ENCODE results near the gene ADAMTS12. TPM values are rescaled to one million over a fixed set of nuclear protein-coding genes. Genes with fewer than 3 reads are reported as not detected.

ADAMTS12 gene
- total and polyA plus RNA-seq, 7 experiments from 2014 or later: not detected

- Histone ChIP-seq H3K27me3 (ENCODE audit: control insufficient read depth in 2 of 2, insufficient read depth in 2 of 2, low read length in 2 of 2) (no peaks in the 10 kb centered on the region), H3K27ac (ENCODE audit: low read depth, low read length) (no peak overlapping the region), H3K4me1 (ENCODE audit: control insufficient read depth in 2 of 2, insufficient read depth in 2 of 2, low read length in 2 of 2) (no peaks in the 10 kb centered on the region), H3K9me3 (ENCODE audit: control insufficient read depth in 2 of 3, low read length in 3 of 3) (no peaks in the 10 kb centered on the region), H3K36me3 (ENCODE audit: control insufficient read depth in 2 of 3, insufficient read depth in 3 of 3, low read length in 3 of 3) (no peaks in the 10 kb centered on the region), H3K4me3 (ENCODE audit: low read length) (no peak overlapping the region)
- ChIA-PET CTCF (no interaction called here), POLR2A (no interaction called here)
- intact Hi-C loops (cut with micrococcal nuclease): no loop called here
- H3K36me3 Mint-ChIP-seq: no peaks in the 10 kb centered on the region
- DNase-seq (no peak), ATAC-seq (no peak)
- peaks cover 0 to 2% (median 0%) of the 10 kb centered on the region in 11 donors for H3K9me3 Mint-ChIP-seq
- H3K27me3 Mint-ChIP-seq: peaks cover 0 to 12% (median 6%) of the 10 kb centered on the region in 5 donors
- no peak overlapping the region for H3K27ac Mint-ChIP-seq
- no peak overlapping the region for H3K4me3 Mint-ChIP-seq
- no peaks in the 10 kb centered on the region for H3K4me1 Mint-ChIP-seq
Observed at GRCh38 chr5:33795496-33795895, 96.3 kb downstream of the ADAMTS12 start.

GRCh38 chr5:33794550-33795181 is 97.1 kb downstream of the ADAMTS12 start:
- DNase-seq: no peak
- Histone ChIP-seq H3K27ac (ENCODE audit: low read depth, low read length) (no peak overlapping the region), H3K9me3 (ENCODE audit: control insufficient read depth in 2 of 3, low read length in 3 of 3) (no peaks in the 10 kb centered on the region), H3K27me3 (ENCODE audit: control insufficient read depth in 2 of 2, insufficient read depth in 2 of 2, low read length in 2 of 2) (no peaks in the 10 kb centered on the region), H3K4me1 (ENCODE audit: control insufficient read depth in 2 of 2, insufficient read depth in 2 of 2, low read length in 2 of 2) (no peaks in the 10 kb centered on the region), H3K36me3 (ENCODE audit: control insufficient read depth in 2 of 3, insufficient read depth in 3 of 3, low read length in 3 of 3) (no peaks in the 10 kb centered on the region), H3K4me3 (ENCODE audit: low read length) (no peak overlapping the region)
- Mint-ChIP-seq H3K27me3 (peaks cover 0 to 8% (median 6%) of the 10 kb centered on the region in 5 donors), H3K9me3 (peaks cover 0 to 2% (median 0%) of the 10 kb centered on the region in 11 donors), H3K27ac (no peak overlapping the region), H3K36me3 (no peaks in the 10 kb centered on the region), H3K4me1 (no peaks in the 10 kb centered on the region), H3K4me3 (no peak overlapping the region)
- ChIA-PET CTCF (no interaction called here), POLR2A (no interaction called here)
- no peak for ATAC-seq
- intact Hi-C loops (cut with micrococcal nuclease): no loop called here

DNA sequence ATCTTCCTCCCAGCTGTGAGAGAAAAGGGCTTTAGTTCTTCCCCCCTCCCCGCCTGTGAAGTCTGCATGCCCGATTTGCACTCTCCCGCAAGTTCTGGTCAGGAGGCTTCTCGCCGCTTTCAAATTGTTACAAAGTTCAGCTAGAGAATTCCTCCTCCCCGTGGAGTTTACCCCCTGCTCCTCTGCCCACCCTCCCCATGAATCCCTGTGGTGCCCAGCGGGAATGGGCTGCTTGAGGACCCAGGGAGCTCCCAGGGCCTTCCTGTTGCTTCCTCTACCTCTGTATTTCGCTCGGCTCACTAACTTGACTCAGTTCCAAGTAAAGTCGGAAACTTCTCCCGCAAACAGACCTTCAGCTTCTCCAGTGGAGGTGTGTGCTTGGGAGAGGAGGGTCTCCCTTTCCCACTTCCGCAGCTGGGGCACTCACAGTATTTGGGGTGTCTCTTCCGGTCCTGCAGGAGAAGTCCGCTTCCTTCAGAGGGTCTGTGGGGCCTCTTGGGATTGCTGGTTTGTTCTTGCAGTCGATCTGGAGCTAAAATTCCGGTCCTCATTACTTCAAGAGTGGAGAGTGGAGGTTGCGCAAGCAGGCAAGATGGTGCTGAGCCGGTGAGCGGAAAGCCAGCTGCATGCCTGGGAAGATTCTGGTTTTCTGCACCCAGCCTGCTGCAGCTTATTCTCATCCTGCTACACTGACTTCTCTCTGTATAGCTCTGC is 97.8 kb downstream of the ADAMTS12 start:
- Mint-ChIP-seq H3K9me3 (peaks cover 0 to 2% (median 0%) of the 10 kb centered on the region in 11 donors), H3K27ac (no peak overlapping the region), H3K4me3 (no peak overlapping the region), H3K4me1 (no peaks in the 10 kb centered on the region), H3K36me3 (no peaks in the 10 kb centered on the region), H3K27me3 (peaks cover 0 to 6% (median 0%) of the 10 kb centered on the region in 5 donors)
- no peaks in the 10 kb centered on the region for H3K4me1 ChIP-seq (ENCODE audit: control insufficient read depth in 2 of 2, insufficient read depth in 2 of 2, low read length in 2 of 2)
- H3K27me3 ChIP-seq (ENCODE audit: control insufficient read depth in 2 of 2, insufficient read depth in 2 of 2, low read length in 2 of 2): no peaks in the 10 kb centered on the region
- ChIA-PET POLR2A (no interaction called here), CTCF (no interaction called here)
- H3K36me3 ChIP-seq (ENCODE audit: control insufficient read depth in 2 of 3, insufficient read depth in 3 of 3, low read length in 3 of 3): no peaks in the 10 kb centered on the region
- H3K9me3 ChIP-seq (ENCODE audit: control insufficient read depth in 2 of 3, low read length in 3 of 3): no peaks in the 10 kb centered on the region
- no peak overlapping the region for H3K27ac ChIP-seq (ENCODE audit: low read depth, low read length)
- no peak overlapping the region for H3K4me3 ChIP-seq (ENCODE audit: low read length)
- DNase-seq: no peak
- ATAC-seq: no peak
- intact Hi-C loops (cut with micrococcal nuclease): no loop called here

- Histone ChIP-seq H3K9me3 (ENCODE audit: control insufficient read depth in 2 of 3, low read length in 3 of 3) (no peaks in the 10 kb centered on the region), H3K4me1 (ENCODE audit: control insufficient read depth in 2 of 2, insufficient read depth in 2 of 2, low read length in 2 of 2) (no peaks in the 10 kb centered on the region), H3K27ac (ENCODE audit: low read depth, low read length) (no peak overlapping the region), H3K36me3 (ENCODE audit: control insufficient read depth in 2 of 3, insufficient read depth in 3 of 3, low read length in 3 of 3) (no peaks in the 10 kb centered on the region), H3K27me3 (ENCODE audit: control insufficient read depth in 2 of 2, insufficient read depth in 2 of 2, low read length in 2 of 2) (no peaks in the 10 kb centered on the region), H3K4me3 (ENCODE audit: low read length) (no peak overlapping the region)
- intact Hi-C loops (cut with micrococcal nuclease): no loop called here
- no peaks in the 10 kb centered on the region for H3K4me1 Mint-ChIP-seq
- ATAC-seq (no peak), DNase-seq (no peak)
- peaks cover 0 to 6% (median 0%) of the 10 kb centered on the region in 5 donors for H3K27me3 Mint-ChIP-seq
- POLR2A ChIA-PET: no interaction called here
- CTCF ChIA-PET: no interaction called here
- peaks cover 0 to 2% (median 0%) of the 10 kb centered on the region in 11 donors for H3K9me3 Mint-ChIP-seq
- H3K4me3 Mint-ChIP-seq: no peak overlapping the region
- H3K36me3 Mint-ChIP-seq: no peaks in the 10 kb centered on the region
- H3K27ac Mint-ChIP-seq: no peak overlapping the region
Observed at GRCh38 chr5:33793276-33793675, 98.5 kb downstream of the ADAMTS12 start.

- Histone ChIP-seq H3K4me1 (ENCODE audit: control insufficient read depth in 2 of 2, insufficient read depth in 2 of 2, low read length in 2 of 2) (no peaks in the 10 kb centered on the region), H3K9me3 (ENCODE audit: control insufficient read depth in 2 of 3, low read length in 3 of 3) (no peaks in the 10 kb centered on the region), H3K27ac (ENCODE audit: low read depth, low read length) (no peak overlapping the region), H3K36me3 (ENCODE audit: control insufficient read depth in 2 of 3, insufficient read depth in 3 of 3, low read length in 3 of 3) (no peaks in the 10 kb centered on the region), H3K27me3 (ENCODE audit: control insufficient read depth in 2 of 2, insufficient read depth in 2 of 2, low read length in 2 of 2) (no peaks in the 10 kb centered on the region), H3K4me3 (ENCODE audit: low read length) (no peak overlapping the region)
- intact Hi-C loops (cut with micrococcal nuclease): no loop called here
- peaks cover 0 to 2% (median 0%) of the 10 kb centered on the region in 11 donors for H3K9me3 Mint-ChIP-seq
- H3K36me3 Mint-ChIP-seq: no peaks in the 10 kb centered on the region
- ChIA-PET POLR2A (no interaction called here), CTCF (no interaction called here)
- H3K4me1 Mint-ChIP-seq: no peaks in the 10 kb centered on the region
- ATAC-seq (no peak), DNase-seq (no peak)
- H3K4me3 Mint-ChIP-seq: no peak overlapping the region
- H3K27ac Mint-ChIP-seq: peak overlapping the region in 1 of 9 donors; percentile 52
- peaks cover 0 to 6% (median 0%) of the 10 kb centered on the region in 5 donors for H3K27me3 Mint-ChIP-seq
Observed at GRCh38 chr5:33792559-33792958, 99.2 kb downstream of the ADAMTS12 start.

DNA sequence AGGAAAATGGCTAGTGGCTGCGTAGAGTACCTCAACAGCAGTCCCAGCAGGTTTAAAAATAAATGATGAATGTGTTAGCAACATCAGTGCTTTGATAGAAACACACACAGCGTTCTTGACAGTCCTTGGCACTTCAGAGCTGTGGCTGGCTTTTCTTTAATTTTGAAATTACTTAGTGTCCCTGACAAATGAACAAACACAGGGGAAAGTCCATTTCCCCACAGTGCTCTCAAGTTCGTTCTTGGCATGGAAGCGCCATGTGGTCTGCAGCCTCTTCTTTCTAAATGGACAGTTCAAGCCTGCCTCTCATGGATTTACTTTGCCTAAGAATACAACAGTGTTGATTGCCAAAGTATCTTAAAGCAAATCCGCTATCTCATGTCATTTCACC is 102.2 kb downstream of the ADAMTS12 start:
- ChIA-PET CTCF (interaction anchor here (0.6 kb wide), 1 partner anchor 179 kb away, joined by 4 read pairs; no protein-coding TSS in a partner anchor), POLR2A (no interaction called here)
- H3K4me1 ChIP-seq (ENCODE audit: control insufficient read depth in 2 of 2, insufficient read depth in 2 of 2, low read length in 2 of 2): no peaks in the 10 kb centered on the region
- Mint-ChIP-seq H3K27ac (no peak overlapping the region), H3K36me3 (no peaks in the 10 kb centered on the region), H3K4me3 (no peak overlapping the region), H3K4me1 (no peaks in the 10 kb centered on the region), H3K27me3 (peaks cover 0 to 6% (median 0%) of the 10 kb centered on the region in 5 donors), H3K9me3 (peaks cover 0 to 11% (median 2%) of the 10 kb centered on the region in 11 donors)
- ATAC-seq (no peak), DNase-seq (no peak)
- no peaks in the 10 kb centered on the region for H3K36me3 ChIP-seq (ENCODE audit: control insufficient read depth in 2 of 3, insufficient read depth in 3 of 3, low read length in 3 of 3)
- H3K27ac ChIP-seq (ENCODE audit: low read depth, low read length): no peak overlapping the region
- H3K4me3 ChIP-seq (ENCODE audit: low read length): no peak overlapping the region
- no peaks in the 10 kb centered on the region for H3K27me3 ChIP-seq (ENCODE audit: control insufficient read depth in 2 of 2, insufficient read depth in 2 of 2, low read length in 2 of 2)
- H3K9me3 ChIP-seq (ENCODE audit: control insufficient read depth in 2 of 3, low read length in 3 of 3): no peaks in the 10 kb centered on the region
- intact Hi-C loops (cut with micrococcal nuclease): no loop called here
